ENCODE results near the gene TRDMT1. TPM values are rescaled to one million over a fixed set of nuclear protein-coding genes. Genes with fewer than 3 reads are reported as not detected.
A peak's percentile ranks its signal among the peaks of the same experiment; 100 is the strongest.

TRDMT1 gene
- total RNA-seq, 5 donors from 2014 or later (not counting 1 experiment from before 2014, with no cell fraction given) = 14.1 to 22.6 (median 20.5) TPM

DNA sequence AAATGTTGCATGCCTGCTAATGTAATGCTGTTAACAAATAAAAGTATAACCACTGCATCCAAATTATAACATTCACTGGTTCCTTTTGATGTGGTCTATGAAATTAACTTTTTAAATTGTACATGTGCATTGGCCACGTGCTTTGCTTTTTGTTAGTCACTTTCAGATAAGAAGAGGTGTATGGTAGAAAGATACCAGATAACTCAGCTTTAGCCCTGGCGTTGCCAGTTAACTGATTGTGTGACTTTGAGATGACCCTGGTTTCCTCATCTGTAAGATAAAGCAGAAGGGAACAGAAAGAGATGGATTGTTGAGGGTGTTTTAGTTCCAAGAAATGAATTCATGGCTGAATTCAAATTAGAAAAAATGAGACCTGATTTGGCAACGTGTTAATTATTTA, 1.9 kb upstream of the TRDMT1 start:
- Mint-ChIP-seq H3K36me3 (no peaks in the 10 kb centered on the region), H3K4me3 (no peak overlapping the region), H3K27ac (no peak overlapping the region), H3K9me3 (no peaks in the 10 kb centered on the region), H3K4me1 (peaks cover 39 to 67% (median 57%) of the 10 kb centered on the region in 3 donors), H3K27me3 (no peaks in the 10 kb centered on the region)
- 40% methylated on average over 2 of the region's 3 CpGs for WGBS (ENCODE audit: insufficient coverage)
- Histone ChIP-seq H3K36me3 (ENCODE audit: control insufficient read depth in 2 of 2, extremely low read depth in 1 of 2, insufficient read depth in 1 of 2, low read length in 1 of 2) (no peaks in the 10 kb centered on the region), H3K4me1 (ENCODE audit: control insufficient read depth in 1 of 2, extremely low read depth in 1 of 2, insufficient read depth in 2 of 2, low read length in 2 of 2) (peaks cover 24 to 29% of the 10 kb centered on the region in 2 experiments), H3K27me3 (replicated peaks in 1 of 2; ENCODE audit: control insufficient read depth in 2 of 2, extremely low read depth in 1 of 2, insufficient read depth in 2 of 2, low read length in 1 of 2) (no peaks in the 10 kb centered on the region), H3K9me3 (no peaks in the 10 kb centered on the region), H3K27ac (ENCODE audit: low read length) (no peak overlapping the region), H3K4me3 (ENCODE audit: control insufficient read depth in 1 of 2, extremely low read depth in 1 of 2, low read length in 1 of 2) (no peak overlapping the region)
- POLR2A ChIA-PET = interaction anchor here in 1 of 2 donors (0.6 kb wide), 1 partner anchor 191 kb away, joined by 3 read pairs; no protein-coding TSS in a partner anchor
- ATAC-seq (replicated peaks in 1 of 4) = no peak
- DNase-seq = no peak
- CTCF ChIA-PET = interaction anchor here in 1 of 2 donors (0.8 kb wide), 1 partner anchor 26 kb away, joined by 3 read pairs; no protein-coding TSS in a partner anchor

DNA sequence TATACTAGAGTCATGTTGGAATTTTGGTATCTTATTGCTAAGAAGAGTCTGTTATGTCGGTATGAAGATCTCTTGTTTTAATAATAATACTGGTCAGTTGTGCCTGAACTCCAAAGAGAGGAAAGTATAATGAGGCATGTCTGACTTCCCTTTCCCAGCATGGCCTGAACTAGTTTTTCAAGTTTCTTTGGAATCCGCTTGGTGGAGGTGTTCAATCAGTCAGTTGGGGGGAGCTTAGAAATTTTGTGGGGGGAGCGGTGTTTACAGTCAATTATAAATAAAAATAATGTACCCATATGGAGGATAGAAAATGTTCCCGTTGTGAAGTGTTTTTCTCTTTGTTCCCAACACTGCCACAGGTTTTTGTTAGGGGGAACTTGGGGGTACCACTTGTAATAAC, 1.5 kb upstream of the TRDMT1 start:
- H3K27ac ChIP-seq (ENCODE audit: low read length) = no peak overlapping the region
- Mint-ChIP-seq H3K36me3 (no peaks in the 10 kb centered on the region), H3K27ac (no peak overlapping the region), H3K4me3 (no peak overlapping the region), H3K27me3 (no peaks in the 10 kb centered on the region), H3K4me1 (peaks cover 39 to 69% (median 56%) of the 10 kb centered on the region in 3 donors), H3K9me3 (no peaks in the 10 kb centered on the region)
- no peaks in the 10 kb centered on the region for H3K9me3 ChIP-seq
- no peaks in the 10 kb centered on the region for H3K36me3 ChIP-seq (ENCODE audit: control insufficient read depth in 2 of 2, extremely low read depth in 1 of 2, insufficient read depth in 1 of 2, low read length in 1 of 2)
- DNase-seq (no peak), ATAC-seq (replicated peaks in 1 of 4) (no peak)
- 100% methylated on average over 1 of the region's 4 CpGs for WGBS (ENCODE audit: insufficient coverage)
- peaks cover 22 to 29% of the 10 kb centered on the region in 2 experiments for H3K4me1 ChIP-seq (ENCODE audit: control insufficient read depth in 1 of 2, extremely low read depth in 1 of 2, insufficient read depth in 2 of 2, low read length in 2 of 2)
- no peaks in the 10 kb centered on the region for H3K27me3 ChIP-seq (replicated peaks in 1 of 2; ENCODE audit: control insufficient read depth in 2 of 2, extremely low read depth in 1 of 2, insufficient read depth in 2 of 2, low read length in 1 of 2)
- ChIA-PET POLR2A (interaction anchor here (0.6 to 3.9 kb wide), 2 partner anchors 26 to 191 kb away, joined by 3 to 40 read pairs; partner anchors contain the start of gene VIM (in 1 of the 2)), CTCF (interaction anchor here in 1 of 2 donors (0.8 kb wide), 1 partner anchor 26 kb away, joined by 3 read pairs; no protein-coding TSS in a partner anchor)
- no peak overlapping the region for H3K4me3 ChIP-seq (ENCODE audit: control insufficient read depth in 1 of 2, extremely low read depth in 1 of 2, low read length in 1 of 2)

DNA sequence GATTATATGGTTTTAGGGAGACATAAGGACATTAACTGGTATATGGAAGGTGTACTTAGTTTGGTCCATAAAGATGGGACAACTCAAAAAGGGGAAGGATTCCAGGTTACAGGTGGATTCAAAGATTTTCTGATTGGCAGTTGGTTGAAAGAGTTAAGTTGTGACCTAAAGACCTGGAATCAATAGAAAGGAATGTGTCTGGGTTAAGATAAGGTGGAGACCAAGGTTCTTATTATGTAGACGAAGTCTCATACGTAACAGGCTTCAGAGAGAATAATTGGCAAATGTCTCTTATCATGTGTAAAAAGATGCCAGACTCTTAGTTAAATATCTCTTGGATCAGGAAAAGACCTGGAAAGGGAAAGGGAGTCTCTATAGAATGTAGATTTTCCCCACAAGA, 1.0 kb upstream of the TRDMT1 start:
- H3K4me3 Mint-ChIP-seq = peak overlapping the region; percentile 21 to 91 (median 51)
- peak overlapping the region; percentile 41 to 69 for H3K27ac Mint-ChIP-seq
- CTCF ChIA-PET = no interaction called here

DNA sequence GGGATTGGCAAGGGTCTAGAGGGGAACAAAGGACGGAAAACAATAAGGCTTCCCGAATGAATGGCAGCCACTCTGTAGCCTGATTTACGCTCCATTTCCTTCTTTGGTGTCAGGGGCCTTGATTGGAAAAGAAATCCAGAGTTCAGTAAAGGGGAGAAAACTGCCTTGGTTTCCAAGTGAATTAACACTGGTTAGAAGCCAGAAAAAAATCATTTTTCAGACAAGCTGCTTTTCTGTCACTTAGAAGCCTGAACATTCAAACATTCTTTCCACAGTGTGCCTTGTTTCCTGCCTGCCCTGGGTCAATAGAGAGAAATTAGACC, 283 bp upstream of the TRDMT1 start:
- peaks cover 0 to under 1% of the 10 kb centered on the region in 2 donors for H3K36me3 ChIP-seq (ENCODE audit: control insufficient read depth in 2 of 2, extremely low read depth in 1 of 2, insufficient read depth in 1 of 2, low read length in 1 of 2)
- Mint-ChIP-seq H3K27ac (peak overlapping the region; percentile 90 to 97), H3K27me3 (no peaks in the 10 kb centered on the region), H3K9me3 (no peaks in the 10 kb centered on the region), H3K4me1 (peaks cover 37 to 64% (median 54%) of the 10 kb centered on the region in 3 donors), H3K4me3 (peak overlapping the region; percentile 88 to 97 (median 91)), H3K36me3 (peaks cover under 1% of the 10 kb centered on the region)
- ChIA-PET POLR2A (interaction anchor here in 1 of 2 donors (0.6 to 3.9 kb wide), 6 partner anchors 13 to 384 kb away, joined by 3 to 40 read pairs (median 7); partner anchors contain the start of genes RSU1 and VIM), CTCF (interaction anchor here (0.8 to 3.1 kb wide), 8 partner anchors 11 to 385 kb away, joined by 3 to 26 read pairs (median 4); partner anchors contain the start of genes RSU1 (in 1 of the 2) and VIM (in 1 of the 2))
- H3K27ac ChIP-seq (ENCODE audit: low read length) = peak overlapping the region; percentile 89
- no peak for ATAC-seq (replicated peaks in 1 of 4)
- no peaks in the 10 kb centered on the region for H3K9me3 ChIP-seq
- WGBS (ENCODE audit: insufficient coverage) = 46% methylated on average over 2 of the region's 3 CpGs
- peaks cover 18 to 27% of the 10 kb centered on the region in 2 experiments for H3K4me1 ChIP-seq (ENCODE audit: control insufficient read depth in 1 of 2, extremely low read depth in 1 of 2, insufficient read depth in 2 of 2, low read length in 2 of 2)
- no peaks in the 10 kb centered on the region for H3K27me3 ChIP-seq (replicated peaks in 1 of 2; ENCODE audit: control insufficient read depth in 2 of 2, extremely low read depth in 1 of 2, insufficient read depth in 2 of 2, low read length in 1 of 2)
- peak overlapping the region; percentile 90 to 95 for H3K4me3 ChIP-seq (ENCODE audit: control insufficient read depth in 1 of 2, extremely low read depth in 1 of 2, low read length in 1 of 2)
- no peak for DNase-seq

More for the DNA sequence above, 1.0 kb upstream of the TRDMT1 start:
- no peaks in the 10 kb centered on the region for H3K36me3 ChIP-seq (ENCODE audit: control insufficient read depth in 2 of 2, extremely low read depth in 1 of 2, insufficient read depth in 1 of 2, low read length in 1 of 2)
- H3K27ac ChIP-seq (ENCODE audit: low read length) = no peak overlapping the region
- Mint-ChIP-seq H3K36me3 (no peaks in the 10 kb centered on the region), H3K4me1 (peaks cover 39 to 68% (median 55%) of the 10 kb centered on the region in 3 donors), H3K9me3 (no peaks in the 10 kb centered on the region), H3K27me3 (no peaks in the 10 kb centered on the region)
- ATAC-seq (replicated peaks in 1 of 4) = no peak
- POLR2A ChIA-PET = interaction anchor here (0.6 to 3.9 kb wide), 2 partner anchors 27 to 190 kb away, joined by 3 to 40 read pairs; partner anchors contain the start of gene VIM (in 1 of the 2)
- DNase-seq = no peak
- H3K4me3 ChIP-seq (ENCODE audit: control insufficient read depth in 1 of 2, extremely low read depth in 1 of 2, low read length in 1 of 2) = no peak overlapping the region
- H3K27me3 ChIP-seq (replicated peaks in 1 of 2; ENCODE audit: control insufficient read depth in 2 of 2, extremely low read depth in 1 of 2, insufficient read depth in 2 of 2, low read length in 1 of 2) = no peaks in the 10 kb centered on the region
- H3K4me1 ChIP-seq (ENCODE audit: control insufficient read depth in 1 of 2, extremely low read depth in 1 of 2, insufficient read depth in 2 of 2, low read length in 2 of 2) = peaks cover 22 to 29% of the 10 kb centered on the region in 2 experiments
- H3K9me3 ChIP-seq = no peaks in the 10 kb centered on the region
- 100% methylated on average over 2 of the region's 2 CpGs for WGBS (ENCODE audit: insufficient coverage)

DNA sequence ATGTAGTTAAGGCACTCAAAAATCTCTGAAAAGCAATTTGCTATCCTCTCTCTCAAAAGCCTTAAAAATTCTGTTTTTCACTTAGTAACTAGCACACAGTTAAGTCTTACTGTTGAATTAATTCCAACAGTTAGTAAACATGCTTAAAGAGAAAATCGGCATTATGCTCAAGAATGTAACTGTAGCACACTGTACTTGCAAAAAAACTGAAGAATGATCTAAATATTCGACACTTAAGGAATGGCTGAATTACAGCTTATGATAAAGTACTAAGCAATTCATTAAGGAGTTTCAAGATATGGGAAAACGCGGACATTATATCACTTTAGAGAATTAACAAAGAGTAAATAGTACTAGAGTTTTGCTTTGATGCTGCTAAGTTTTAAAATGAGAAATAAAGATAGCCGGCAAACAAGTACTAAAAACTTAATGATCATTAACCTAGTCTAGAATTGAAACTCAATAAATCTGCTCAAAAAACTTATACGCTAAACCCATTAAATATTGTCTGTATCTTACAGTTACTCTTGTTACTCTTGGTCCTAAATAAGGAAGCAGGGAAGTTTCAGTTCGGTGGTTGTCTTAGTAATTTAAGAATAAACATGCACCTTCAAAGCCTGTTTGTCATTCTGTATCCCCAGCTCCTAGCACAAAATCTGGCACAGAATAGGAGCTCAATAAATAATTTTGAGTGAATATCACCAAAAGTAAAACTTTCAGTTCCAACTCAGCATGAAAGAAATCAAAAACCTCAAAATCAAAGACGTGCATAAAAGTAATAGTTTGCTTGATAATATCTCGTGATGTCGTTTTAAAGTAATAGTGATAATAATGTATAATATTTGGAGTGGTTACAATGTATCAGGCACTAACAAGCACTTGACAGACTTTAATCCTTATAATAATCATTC, 1.2 kb downstream of the TRDMT1 start:
- H3K9me3 Mint-ChIP-seq = no peaks in the 10 kb centered on the region
- no peaks in the 10 kb centered on the region for H3K27me3 Mint-ChIP-seq
- ATAC-seq (replicated peaks in 1 of 4) = no peak
- peak overlapping the region; percentile 89 for H3K27ac ChIP-seq (ENCODE audit: low read length)
- CTCF ChIA-PET = interaction anchor here (1.0 to 3.1 kb wide), 8 partner anchors 9 to 197 kb away, joined by 3 to 26 read pairs (median 4); partner anchors contain the start of gene VIM (in 1 of the 2)
- H3K9me3 ChIP-seq = no peaks in the 10 kb centered on the region
- H3K4me3 ChIP-seq (ENCODE audit: control insufficient read depth in 1 of 2, extremely low read depth in 1 of 2, low read length in 1 of 2) = peak overlapping the region; percentile 90 to 95
- peaks cover 7 to 12% of the 10 kb centered on the region in 2 experiments for H3K4me1 ChIP-seq (ENCODE audit: control insufficient read depth in 1 of 2, extremely low read depth in 1 of 2, insufficient read depth in 2 of 2, low read length in 2 of 2)
- H3K36me3 ChIP-seq (ENCODE audit: control insufficient read depth in 2 of 2, extremely low read depth in 1 of 2, insufficient read depth in 1 of 2, low read length in 1 of 2) = peaks cover 0 to 3% of the 10 kb centered on the region in 2 donors
- peak overlapping the region; percentile 88 to 97 (median 91) for H3K4me3 Mint-ChIP-seq
- POLR2A ChIA-PET = interaction anchor here in 1 of 2 donors (0.6 to 3.9 kb wide), 3 partner anchors 29 to 245 kb away, joined by 9 to 40 read pairs (median 20); partner anchors contain the start of gene VIM
- no peaks in the 10 kb centered on the region for H3K27me3 ChIP-seq (replicated peaks in 1 of 2; ENCODE audit: control insufficient read depth in 2 of 2, extremely low read depth in 1 of 2, insufficient read depth in 2 of 2, low read length in 1 of 2)
- H3K36me3 Mint-ChIP-seq = peaks cover 3% of the 10 kb centered on the region
- H3K4me1 Mint-ChIP-seq = peaks cover 25 to 51% (median 45%) of the 10 kb centered on the region in 3 donors
- no peak for DNase-seq
- peak overlapping the region; percentile 90 to 97 for H3K27ac Mint-ChIP-seq
- WGBS (ENCODE audit: insufficient coverage) = no CpG with 5 or more reads among the region's 10 CpGs

DNA sequence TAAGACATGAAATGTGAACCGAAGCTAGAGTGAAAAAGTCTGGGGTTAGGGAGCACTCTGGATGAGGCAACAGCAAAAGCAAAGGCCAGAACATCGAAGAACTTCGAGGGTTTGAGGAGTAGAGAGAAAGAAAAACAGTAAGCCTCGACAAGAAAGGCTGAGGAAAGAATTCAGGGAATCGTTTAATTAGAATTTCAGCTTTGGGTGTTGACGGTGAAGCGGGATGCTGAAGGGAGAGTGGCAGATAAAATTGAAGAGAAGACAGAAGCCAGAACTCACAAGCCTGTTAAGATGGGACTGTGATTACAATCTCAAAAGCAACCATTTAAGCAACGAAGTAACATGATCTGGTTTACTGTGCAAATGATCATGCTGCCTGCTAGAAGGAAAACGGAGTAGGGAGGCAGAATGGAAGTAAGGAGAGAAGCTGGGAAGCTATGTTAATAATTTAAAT, 2.1 kb downstream of the TRDMT1 start:
- Histone ChIP-seq H3K4me1 (ENCODE audit: control insufficient read depth in 1 of 2, extremely low read depth in 1 of 2, insufficient read depth in 2 of 2, low read length in 2 of 2) (peaks cover 7 to 12% of the 10 kb centered on the region in 2 experiments), H3K27me3 (replicated peaks in 1 of 2; ENCODE audit: control insufficient read depth in 2 of 2, extremely low read depth in 1 of 2, insufficient read depth in 2 of 2, low read length in 1 of 2) (no peaks in the 10 kb centered on the region), H3K36me3 (ENCODE audit: control insufficient read depth in 2 of 2, extremely low read depth in 1 of 2, insufficient read depth in 1 of 2, low read length in 1 of 2) (peaks cover 0 to 3% of the 10 kb centered on the region in 2 donors), H3K27ac (ENCODE audit: low read length) (no peak overlapping the region), H3K4me3 (ENCODE audit: control insufficient read depth in 1 of 2, extremely low read depth in 1 of 2, low read length in 1 of 2) (no peak overlapping the region), H3K9me3 (no peaks in the 10 kb centered on the region)
- Mint-ChIP-seq H3K27ac (peak overlapping the region; percentile 3 to 46), H3K9me3 (no peaks in the 10 kb centered on the region), H3K36me3 (peaks cover 3% of the 10 kb centered on the region), H3K4me3 (peak overlapping the region; percentile 1 to 37 (median 15)), H3K4me1 (peaks cover 25 to 46% (median 40%) of the 10 kb centered on the region in 3 donors), H3K27me3 (no peaks in the 10 kb centered on the region)
- no peak for DNase-seq
- ATAC-seq (replicated peaks in 1 of 4) = no peak
- POLR2A ChIA-PET = interaction anchor here in 1 of 2 donors (0.6 to 3.9 kb wide), 2 partner anchors 30 to 202 kb away, joined by 3 to 40 read pairs; partner anchors contain the start of gene VIM
- CTCF ChIA-PET = interaction anchor here in 1 of 2 donors (0.6 to 3.1 kb wide), 3 partner anchors 12 to 31 kb away, joined by 4 to 26 read pairs (median 5); no protein-coding TSS in a partner anchor
- 91% methylated on average over 7 of the region's 9 CpGs for WGBS (ENCODE audit: insufficient coverage)

Data from T-cell (primary cell).